Pancreas (tissue), 10 donors: ENCODE data around the gene RTP4. TPM values are rescaled to one million over a fixed set of nuclear protein-coding genes. Genes with fewer than 3 reads are reported as not detected.

Source experiments
- ATAC-seq, 4 donors: fragments of 200-7000 bp; cut with Tn5 transposase; one replicate each; pipeline versions ENCODE4 v1.8.0 to v1.9.1; 2020; ENCODE audit warnings: mild to moderate bottlenecking in 4 of 4, moderate library complexity in 4 of 4
- DNase-seq, 6 donors: peaks; one replicate each; pipeline ENCODE4 v3.0.0-alpha.2; 2020
- FAIRE-seq: peaks from 2 replicates; lab custom pipeline; 2012; peaks lifted over from hg19 to GRCh38; lab: Jason Lieb, UNC
- H3K27ac ChIP-seq, 4 donors: fragments of 200-600 bp; sonication (generic); 1 replicate in 3 of 4; 2 replicates in 1 of 4; pipeline versions ENCODE4 v1.5.0 to v1.8.0; 2020
- H3K27me3 ChIP-seq, 4 donors: fragments of 200-600 bp; one replicate each; pipeline ENCODE4 v1.8.0; 2021
- H3K36me3 ChIP-seq, 3 donors: fragments of 200-600 bp; sonication (generic) in 1 of 3; one replicate each; pipeline versions ENCODE4 v1.5.0 to v1.8.0; 2020 to 2021
- H3K4me1 ChIP-seq, 3 donors: fragments of 200-600 bp; one replicate each; pipeline ENCODE4 v1.8.0; 2021
- H3K4me3 ChIP-seq, 4 donors: fragments of 200-600 bp; sonication (generic) in 2 of 4; one replicate each; pipeline versions ENCODE4 v1.5.0 to v1.8.0; 2020 to 2021
- H3K9me3 ChIP-seq, 4 donors: fragments of 200-600 bp; one replicate each; pipeline ENCODE4 v1.8.0; 2021
- CTCF ChIP-seq, 4 donors: fragments of 200-600 bp; sonication (generic) in 3 of 4; IDR thresholded peaks; one replicate each; pipeline versions ENCODE4 v1.5.0 to v1.8.0; 2021; ENCODE audit warnings: antibody characterized with exemption in 4 of 4
- WGBS, 2 donors: extraction: QIAGEN DNeasy Blood & Tissue Kit; methylation state at CpG; one replicate each; pipeline ENCODE4 v1.1.7; 2013; 5-methylcytosine and 5-hydroxymethylcytosine counted together
- intact Hi-C, 3 donors: fragments of 100-400 bp; cut with DNase I; formaldehyde crosslinking; loops; one replicate each; pipeline versions ENCODE4 v1.11.1 to v1.14.2; 2022
- polyA plus RNA-seq, 2 donors: library from polyadenylated mRNA; stranded (reverse); fragments of 200-250 nt; gene quantifications; one replicate each; pipeline ENCODE4 v1.2.3, GENCODE V29; 2013
- total RNA-seq, 6 donors: library from RNA; stranded (reverse); fragmentation: NEBNext Ultra II Directional in 4 of 6; extraction: Animal tissue kit (Norgen Biotek cat#: 25700) in 4 of 6; gene quantifications; one replicate each; pipeline versions ENCODE4 v1.2.1 to v1.2.4, GENCODE V29; 2021 to 2023
- donor health status: healthy with polysubstance abuse.
- donor health status: DM: no; HTN: no; CAD: no; lungs with moderate emphysema.
- donor health status: DM: no; HTN: no; CAD: no.
- donor health status: control.
- donor health status: control.
- donor health status: Bipolar disorder and iron deficiency.
- donor health status: DM: yes; HTN: yes; CAD: no.
- donor health status: DM: no; HTN: no; CAD: no.
- donor health status: DM: no; HTN: no; CAD: no.
- donor health status: DM: yes; HTN: yes; CAD: no.

Gene RTP4
- total and polyA plus RNA-seq, 8 donors, result 0.95 to 5.5 (median 2.5) TPM

GRCh38 chr3:187328691-187329090 lies 39.5 kb upstream of the RTP4 start:
- FAIRE-seq (no peak), ATAC-seq (no peak), DNase-seq (no peak)
- Histone ChIP-seq H3K4me3 (no peak overlapping the region), H3K4me1 (no peaks in the 10 kb centered on the region), H3K36me3 (no peaks in the 10 kb centered on the region), H3K27me3 (no peaks in the 10 kb centered on the region), H3K27ac (no peak overlapping the region), H3K9me3 (no peaks in the 10 kb centered on the region)
- TF ChIP-seq CTCF (IDR thresholded peaks at IDR 0.05), result no peak
- WGBS, 2 donors, result 87 to 90% methylated on average over 3 of the region's 3 CpGs
- intact Hi-C loops, result loop anchor here in 1 of 3 donors (5.0 kb wide), 1 partner anchor 111 kb away; no protein-coding TSS in a partner anchor

GRCh38 chr3:187334904-187335303 lies 33.3 kb upstream of the RTP4 start:
- FAIRE-seq, result no peak
- no peak for DNase-seq
- Histone ChIP-seq H3K27me3 (no peaks in the 10 kb centered on the region), H3K36me3 (no peaks in the 10 kb centered on the region), H3K9me3 (no peaks in the 10 kb centered on the region), H3K27ac (no peak overlapping the region), H3K4me3 (no peak overlapping the region), H3K4me1 (no peaks in the 10 kb centered on the region)
- intact Hi-C loops, result no loop called here
- WGBS, 2 donors, result 93 to 94% methylated on average over 4 of the region's 4 CpGs
- no peak for TF ChIP-seq CTCF (IDR thresholded peaks at IDR 0.05)
- ATAC-seq, result no peak

DNA sequence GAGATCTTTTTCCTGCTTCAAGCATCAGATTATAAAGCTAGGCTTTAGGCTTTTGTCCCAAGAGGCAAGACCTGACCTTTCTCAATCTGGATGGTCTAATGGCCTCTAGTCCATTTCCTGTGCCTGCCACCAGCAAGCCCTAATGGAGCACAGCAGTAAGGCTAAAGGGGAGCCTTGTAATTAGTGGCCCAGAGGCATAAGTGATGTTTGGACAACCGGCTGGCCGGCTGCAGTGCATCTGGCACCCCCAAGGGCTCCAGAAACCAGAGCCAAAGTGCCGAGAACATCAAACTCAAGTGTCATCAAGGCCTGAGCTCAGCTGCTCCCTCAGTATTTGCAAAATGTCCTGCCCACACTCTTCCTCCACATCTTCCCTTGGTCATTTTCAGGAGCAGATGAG lies 31.9 kb upstream of the RTP4 start:
- Histone ChIP-seq H3K4me3 (no peak overlapping the region), H3K4me1 (no peaks in the 10 kb centered on the region), H3K27me3 (no peaks in the 10 kb centered on the region), H3K27ac (no peak overlapping the region), H3K9me3 (no peaks in the 10 kb centered on the region), H3K36me3 (no peaks in the 10 kb centered on the region)
- WGBS, 2 donors, result 52 to 61% methylated on average over 3 of the region's 3 CpGs
- no peak for FAIRE-seq
- TF ChIP-seq CTCF (IDR thresholded peaks at IDR 0.05), result no peak
- no peak for ATAC-seq
- DNase-seq, result no peak
- intact Hi-C loops, result no loop called here

- Histone ChIP-seq H3K27ac (no peak overlapping the region), H3K4me3 (no peak overlapping the region), H3K27me3 (no peaks in the 10 kb centered on the region), H3K4me1 (no peaks in the 10 kb centered on the region), H3K36me3 (no peaks in the 10 kb centered on the region), H3K9me3 (no peaks in the 10 kb centered on the region)
- ATAC-seq, result no peak
- no peak for TF ChIP-seq CTCF (IDR thresholded peaks at IDR 0.05)
- DNase-seq, result no peak
- 36 to 41% methylated on average over 1 of the region's 1 CpG for WGBS, 2 donors
- FAIRE-seq, result no peak
- intact Hi-C loops, result no loop called here
Measured at GRCh38 chr3:187340578-187340977, 27.6 kb upstream of the RTP4 start.

DNA sequence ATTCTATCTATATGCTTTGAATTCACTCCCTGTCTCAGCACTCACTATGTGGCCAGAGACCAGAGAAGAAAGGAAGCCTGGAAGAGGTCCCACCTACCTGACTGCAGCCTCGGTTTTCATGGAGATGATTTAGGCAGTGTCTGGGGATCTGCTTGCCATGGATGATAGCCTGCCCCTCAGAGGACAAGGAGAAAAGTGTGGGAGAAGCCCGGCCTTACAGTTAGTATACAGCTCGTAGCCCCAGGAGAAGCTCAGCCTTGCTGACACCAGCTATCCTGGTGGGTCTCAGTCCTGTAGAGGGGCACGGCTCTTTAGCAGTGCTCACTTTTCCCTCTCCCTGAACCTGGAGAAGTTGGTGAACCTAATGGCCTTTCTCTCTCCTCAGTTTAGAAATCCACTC lies 25.9 kb upstream of the RTP4 start:
- FAIRE-seq (no peak), ATAC-seq (no peak), DNase-seq (no peak)
- intact Hi-C loops, result no loop called here
- H3K27ac ChIP-seq, result no peak overlapping the region
- no peak for TF ChIP-seq CTCF (IDR thresholded peaks at IDR 0.05)
- H3K27me3 ChIP-seq, result no peaks in the 10 kb centered on the region
- H3K9me3 ChIP-seq, result no peaks in the 10 kb centered on the region
- H3K4me3 ChIP-seq, result no peak overlapping the region
- 63 to 64% methylated on average over 4 of the region's 4 CpGs for WGBS, 2 donors
- H3K4me1 ChIP-seq, result no peaks in the 10 kb centered on the region
- H3K36me3 ChIP-seq, result no peaks in the 10 kb centered on the region
